Left ventricle myocardium inferior (tissue), 1 donor: ENCODE results near the gene RGS14. TPM values are rescaled to one million over a fixed set of nuclear protein-coding genes. Genes with fewer than 3 reads are reported as not detected.
"Not testable (repeated sequence)": the region's sequence is repeated elsewhere in the genome, so short reads cannot be mapped to it uniquely, and the experiment has no call there.

Source experiments
- DNase-seq: peaks from one replicate; pipeline ENCODE4 v3.0.0-alpha.2; 2020
- H3K27ac ChIP-seq: fragments of 200-600 bp; replicated peaks from 2 replicates; pipeline ENCODE4 v1.8.0; 2021
- H3K27me3 ChIP-seq: fragments of 200-600 bp; 2 replicates; pipeline ENCODE4 v1.8.0; 2021; ENCODE audit warnings: low read depth
- H3K36me3 ChIP-seq: fragments of 200-600 bp; 2 replicates; pipeline ENCODE4 v1.8.0; 2021
- H3K4me1 ChIP-seq: fragments of 200-600 bp; 2 replicates; pipeline ENCODE4 v1.8.0; 2021
- H3K4me3 ChIP-seq: fragments of 200-600 bp; 2 replicates; pipeline ENCODE4 v1.8.0; 2021; ENCODE audit warnings: mild to moderate bottlenecking, moderate library complexity
- H3K9me3 ChIP-seq: fragments of 200-600 bp; replicated peaks from 2 replicates; pipeline ENCODE4 v1.8.0; 2021
- CTCF ChIP-seq: fragments of 200-600 bp; IDR thresholded peaks from 2 replicates; pipeline ENCODE4 v1.8.0; 2021; ENCODE audit warnings: antibody characterized with exemption, mild to moderate bottlenecking, borderline replicate concordance
- intact Hi-C: fragments of 100-400 bp; cut with micrococcal nuclease; formaldehyde crosslinking; loops from one replicate; pipeline ENCODE4 v1.11.0; 2022
- total RNA-seq: library from RNA; stranded (reverse); fragmentation: NEBNext Ultra II Directional; extraction: Animal tissue kit (Norgen Biotek cat#: 25700); gene quantifications from one replicate; pipeline ENCODE4 v1.2.1, GENCODE V29; 2021
- donor health status: DM: no; HTN: yes; CAD: no; lungs with severe emphysema.

The RGS14 gene
- total RNA-seq, 1 donor from 2014 or later, result 4.6 TPM

GRCh38 chr5:177356746-177357145 is 978 bp upstream of the RGS14 start:
- no peak for DNase-seq
- no peak for TF ChIP-seq CTCF
- intact Hi-C loops, result no loop called here
- Histone ChIP-seq H3K36me3 (no peaks in the 10 kb centered on the region), H3K27me3 (peaks cover 11% of the 10 kb centered on the region), H3K4me3 (no peak overlapping the region), H3K4me1 (peaks cover 26% of the 10 kb centered on the region), H3K27ac (no peak overlapping the region), H3K9me3 (no peaks in the 10 kb centered on the region)

DNA sequence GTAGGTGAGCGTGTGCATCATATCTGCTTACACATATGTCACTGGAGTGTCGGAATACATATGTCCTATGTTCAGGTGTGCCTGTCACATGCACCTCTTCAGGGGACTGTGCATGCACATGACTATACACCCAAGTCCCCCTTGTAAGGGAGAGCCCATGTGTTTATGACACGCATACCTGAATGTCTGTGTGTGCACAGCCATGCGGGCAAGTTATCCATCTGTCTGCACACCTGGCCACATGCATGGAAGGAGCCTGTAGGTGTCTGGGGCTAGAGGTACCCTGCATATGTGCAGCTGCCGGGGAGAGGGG is 622 bp upstream of the RGS14 start:
- peaks cover 26% of the 10 kb centered on the region for H3K4me1 ChIP-seq
- intact Hi-C loops, result no loop called here
- H3K4me3 ChIP-seq, result no peak overlapping the region
- TF ChIP-seq CTCF, result no peak
- no peaks in the 10 kb centered on the region for H3K9me3 ChIP-seq
- H3K27ac ChIP-seq, result no peak overlapping the region
- no peak for DNase-seq
- H3K27me3 ChIP-seq, result peaks cover 11% of the 10 kb centered on the region
- H3K36me3 ChIP-seq, result no peaks in the 10 kb centered on the region

- peak overlapping the region; percentile 45 for H3K4me3 ChIP-seq
- no peaks in the 10 kb centered on the region for H3K9me3 ChIP-seq
- TF ChIP-seq CTCF, result no peak
- intact Hi-C loops, result no loop called here
- H3K4me1 ChIP-seq, result peaks cover 34% of the 10 kb centered on the region
- H3K27ac ChIP-seq, result no peak overlapping the region
- no peaks in the 10 kb centered on the region for H3K36me3 ChIP-seq
- no peak for DNase-seq
- H3K27me3 ChIP-seq, result peaks cover 11% of the 10 kb centered on the region
Observed at GRCh38 chr5:177358370-177358819, 671 bp downstream of the RGS14 start.

GRCh38 chr5:177359451-177359851 is 1.7 kb downstream of the RGS14 start:
- DNase-seq, result no peak
- no peaks in the 10 kb centered on the region for H3K36me3 ChIP-seq
- peaks cover 11% of the 10 kb centered on the region for H3K27me3 ChIP-seq
- H3K4me3 ChIP-seq, result no peak overlapping the region
- no peaks in the 10 kb centered on the region for H3K9me3 ChIP-seq
- no peak overlapping the region for H3K27ac ChIP-seq
- H3K4me1 ChIP-seq, result peaks cover 39% of the 10 kb centered on the region
- TF ChIP-seq CTCF, result no peak
- intact Hi-C loops, result no loop called here

GRCh38 chr5:177359860-177360259 is 2.1 kb downstream of the RGS14 start:
- no peak overlapping the region for H3K4me3 ChIP-seq
- no peak for DNase-seq
- peaks cover 11% of the 10 kb centered on the region for H3K27me3 ChIP-seq
- H3K4me1 ChIP-seq, result peaks cover 39% of the 10 kb centered on the region
- intact Hi-C loops, result no loop called here
- H3K9me3 ChIP-seq, result no peaks in the 10 kb centered on the region
- TF ChIP-seq CTCF, result no peak
- no peak overlapping the region for H3K27ac ChIP-seq
- no peaks in the 10 kb centered on the region for H3K36me3 ChIP-seq

DNA sequence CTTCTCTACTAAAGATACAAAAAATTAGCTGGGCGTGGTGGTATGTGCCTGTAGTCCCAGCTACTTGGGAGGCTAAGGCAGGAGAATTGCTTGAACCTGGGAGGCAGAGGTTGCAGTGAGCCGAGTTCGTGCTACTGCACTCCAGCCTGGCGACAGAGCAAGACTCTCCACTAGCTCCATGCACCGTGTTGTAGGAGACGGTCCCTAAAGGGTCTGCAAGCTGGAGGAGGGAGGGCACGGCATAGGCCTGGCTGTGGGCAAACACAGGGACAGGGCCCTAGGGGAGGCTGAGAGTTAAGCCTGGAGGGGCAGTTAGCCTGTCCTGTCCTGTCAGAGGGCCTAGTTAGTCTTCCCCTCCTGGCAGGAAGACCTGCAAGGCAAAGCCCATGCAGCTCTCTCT is 3.0 kb downstream of the RGS14 start:
- H3K36me3 ChIP-seq, H3K4me3 ChIP-seq, intact Hi-C loops, H3K27ac ChIP-seq, H3K9me3 ChIP-seq, DNase-seq: not testable (repeated sequence)
- Histone ChIP-seq H3K27me3 (peaks cover 11% of the 10 kb centered on the region), H3K4me1 (peaks cover 39% of the 10 kb centered on the region)
